ENCODE measurements around the gene MAPK7.

Gene MAPK7

DNA sequence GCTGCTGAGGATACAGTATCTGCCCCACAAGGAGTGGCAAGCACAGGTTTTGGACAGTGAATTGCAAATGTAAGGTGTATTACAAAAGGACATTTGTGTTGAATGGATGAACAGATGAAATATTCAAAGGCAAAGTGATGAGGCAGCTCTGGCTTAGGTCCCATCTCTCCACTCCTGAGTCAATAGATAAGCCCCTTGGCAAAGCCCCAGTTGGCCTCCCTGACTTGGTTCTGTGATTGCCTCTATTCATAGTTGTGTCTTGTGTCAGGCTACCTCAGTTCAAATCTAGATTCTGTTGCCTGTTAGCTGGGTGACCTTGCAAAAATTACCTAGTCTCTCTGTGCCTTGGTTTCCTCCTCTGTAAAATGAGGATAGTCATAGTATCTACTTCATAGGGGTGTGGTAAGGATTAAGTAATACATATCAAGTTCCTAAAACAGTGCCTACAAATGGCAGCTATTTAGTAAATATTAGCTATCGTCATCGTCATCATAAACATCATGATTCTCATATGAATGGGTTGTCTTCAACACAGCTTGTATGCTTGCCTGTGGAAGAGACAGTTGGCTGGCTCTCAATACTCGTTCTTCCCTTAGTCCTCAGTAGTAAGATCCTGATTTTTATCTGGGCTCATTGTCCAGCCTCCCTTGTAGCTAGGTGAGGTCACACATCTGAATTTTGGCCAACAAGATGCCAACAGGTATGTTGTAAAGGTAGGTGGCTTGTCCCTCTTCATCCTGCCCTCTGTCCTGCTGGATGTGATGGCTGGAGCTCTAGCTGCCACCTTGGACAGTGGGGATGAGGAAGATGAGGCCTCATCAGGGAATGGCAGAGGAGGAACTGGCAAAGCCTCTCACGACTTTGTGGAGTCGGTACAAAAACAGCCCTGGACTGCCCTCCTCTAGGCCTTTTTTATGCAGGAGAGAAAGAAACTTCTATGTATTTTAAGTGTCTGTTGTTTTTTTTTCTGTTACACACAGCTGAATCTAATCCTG lies 10.8 kb downstream of the MAPK7 start:
- ChIA-PET POLR2A (interaction anchor here (0.7 to 5.6 kb wide), 3 partner anchors 11 to 24 kb away, joined by 3 to 57 read pairs (median 3); partner anchors contain the start of gene MAPK7), CTCF (interaction anchor here (0.6 to 2.6 kb wide), 4 partner anchors 22 to 59 kb away, joined by 3 to 8 read pairs (median 4); partner anchors contain the start of genes B9D1 and RNF112)
- H3K4me3 ChIP-seq (ENCODE audit: low read depth, low read length) = no peak overlapping the region
- H3K9me3 ChIP-seq (ENCODE audit: control insufficient read depth, insufficient read depth, low read depth, low read length) = no peaks in the 10 kb centered on the region
- H3K4me1 ChIP-seq (ENCODE audit: control insufficient read depth, insufficient read depth, low read length) = peaks cover 17% of the 10 kb centered on the region
- no peak overlapping the region for H3K27ac ChIP-seq (ENCODE audit: extremely low read depth, low read depth, low read length)
- TF ChIP-seq ZNF561 (tag by site-specific recombination; IDR thresholded peaks at IDR 0.05; ENCODE audit: borderline replicate concordance) = no peak
- TF ChIP-seq, protein P1, sequence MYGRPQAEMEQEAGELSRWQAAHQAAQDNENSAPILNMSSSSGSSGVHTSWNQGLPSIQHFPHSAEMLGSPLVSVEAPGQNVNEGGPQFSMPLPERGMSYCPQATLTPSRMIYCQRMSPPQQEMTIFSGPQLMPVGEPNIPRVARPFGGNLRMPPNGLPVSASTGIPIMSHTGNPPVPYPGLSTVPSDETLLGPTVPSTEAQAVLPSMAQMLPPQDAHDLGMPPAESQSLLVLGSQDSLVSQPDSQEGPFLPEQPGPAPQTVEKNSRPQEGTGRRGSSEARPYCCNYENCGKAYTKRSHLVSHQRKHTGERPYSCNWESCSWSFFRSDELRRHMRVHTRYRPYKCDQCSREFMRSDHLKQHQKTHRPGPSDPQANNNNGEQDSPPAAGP (tag by site-specific recombination; IDR thresholded peaks at IDR 0.05) = no peak
- peak; percentile 31; the same call in 1 of the 2 replicates for TF ChIP-seq ZNF768 (tag by site-specific recombination; IDR thresholded peaks at IDR 0.05)
- TF ChIP-seq KLF7 (tag by site-specific recombination; IDR thresholded peaks at IDR 0.05; ENCODE audit: borderline replicate concordance) = no peak
- peaks cover 2 to 14% of the 10 kb centered on the region in 2 experiments for H3K36me3 ChIP-seq (ENCODE audit: control insufficient read depth in 2 of 2, insufficient read depth in 1 of 2, low read length in 2 of 2)

DNA sequence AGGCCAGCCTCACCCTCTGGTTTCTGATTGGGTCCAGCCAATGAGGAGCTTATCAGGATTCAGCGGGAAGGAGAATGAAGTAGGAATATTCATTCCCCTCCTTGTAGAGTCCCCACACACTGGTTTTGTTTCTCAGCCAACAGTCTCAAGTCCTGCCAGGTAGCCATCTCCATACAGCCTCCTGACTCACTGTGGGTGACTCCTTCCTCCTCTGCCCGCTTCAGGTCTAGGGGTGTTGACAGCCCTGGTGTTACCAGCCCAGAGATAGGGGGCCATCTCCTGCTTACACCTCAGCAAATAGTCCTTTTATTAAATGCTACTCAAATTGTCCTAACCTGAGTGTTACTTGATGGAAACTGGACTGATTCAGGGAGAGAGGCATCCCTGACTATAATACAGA lies 12.7 kb downstream of the MAPK7 start:
- no peak overlapping the region for H3K27ac ChIP-seq (ENCODE audit: extremely low read depth, low read depth, low read length)
- H3K4me1 ChIP-seq (ENCODE audit: control insufficient read depth, insufficient read depth, low read length) = peaks cover 14% of the 10 kb centered on the region
- H3K9me3 ChIP-seq (ENCODE audit: control insufficient read depth, insufficient read depth, low read depth, low read length) = no peaks in the 10 kb centered on the region
- H3K36me3 ChIP-seq (ENCODE audit: control insufficient read depth in 2 of 2, insufficient read depth in 1 of 2, low read length in 2 of 2) = no peaks in the 10 kb centered on the region; a peak in 1 of 3 replicates
- ChIA-PET POLR2A (interaction anchor here (5.6 kb wide), 1 partner anchor 13 kb away, joined by 57 read pairs; the partner anchor contains the start of gene MAPK7), CTCF (interaction anchor here (0.6 to 1.2 kb wide), 2 partner anchors 375 to 1580 kb away, joined by 3 read pairs; no protein-coding TSS in a partner anchor)
- TF ChIP-seq YY1 (tag by site-specific recombination; IDR thresholded peaks at IDR 0.05) (no peak), ZNF596 (tag by site-specific recombination; IDR thresholded peaks at IDR 0.05) (no peak), ZNF10 (tag by site-specific recombination; IDR thresholded peaks at IDR 0.05) (no peak), GLIS1 (tag by site-specific recombination; IDR thresholded peaks at IDR 0.05) (no peak)
- TF ChIP-seq, protein P2, sequence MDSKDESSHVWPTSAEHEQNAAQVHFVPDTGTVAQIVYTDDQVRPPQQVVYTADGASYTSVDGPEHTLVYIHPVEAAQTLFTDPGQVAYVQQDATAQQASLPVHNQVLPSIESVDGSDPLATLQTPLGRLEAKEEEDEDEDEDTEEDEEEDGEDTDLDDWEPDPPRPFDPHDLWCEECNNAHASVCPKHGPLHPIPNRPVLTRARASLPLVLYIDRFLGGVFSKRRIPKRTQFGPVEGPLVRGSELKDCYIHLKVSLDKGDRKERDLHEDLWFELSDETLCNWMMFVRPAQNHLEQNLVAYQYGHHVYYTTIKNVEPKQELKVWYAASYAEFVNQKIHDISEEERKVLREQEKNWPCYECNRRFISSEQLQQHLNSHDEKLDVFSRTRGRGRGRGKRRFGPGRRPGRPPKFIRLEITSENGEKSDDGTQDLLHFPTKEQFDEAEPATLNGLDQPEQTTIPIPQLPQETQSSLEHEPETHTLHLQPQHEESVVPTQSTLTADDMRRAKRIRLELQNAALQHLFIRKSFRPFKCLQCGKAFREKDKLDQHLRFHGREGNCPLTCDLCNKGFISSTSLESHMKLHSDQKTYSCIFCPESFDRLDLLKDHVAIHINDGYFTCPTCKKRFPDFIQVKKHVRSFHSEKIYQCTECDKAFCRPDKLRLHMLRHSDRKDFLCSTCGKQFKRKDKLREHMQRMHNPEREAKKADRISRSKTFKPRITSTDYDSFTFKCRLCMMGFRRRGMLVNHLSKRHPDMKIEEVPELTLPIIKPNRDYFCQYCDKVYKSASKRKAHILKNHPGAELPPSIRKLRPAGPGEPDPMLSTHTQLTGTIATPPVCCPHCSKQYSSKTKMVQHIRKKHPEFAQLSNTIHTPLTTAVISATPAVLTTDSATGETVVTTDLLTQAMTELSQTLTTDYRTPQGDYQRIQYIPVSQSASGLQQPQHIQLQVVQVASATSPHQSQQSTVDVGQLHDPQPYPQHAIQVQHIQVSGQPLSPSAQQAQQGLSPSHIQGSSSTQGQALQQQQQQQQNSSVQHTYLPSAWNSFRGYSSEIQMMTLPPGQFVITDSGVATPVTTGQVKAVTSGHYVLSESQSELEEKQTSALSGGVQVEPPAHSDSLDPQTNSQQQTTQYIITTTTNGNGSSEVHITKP (tag by site-specific recombination; IDR thresholded peaks at IDR 0.05) = no peak
- no peak overlapping the region for H3K4me3 ChIP-seq (ENCODE audit: low read depth, low read length)

DNA sequence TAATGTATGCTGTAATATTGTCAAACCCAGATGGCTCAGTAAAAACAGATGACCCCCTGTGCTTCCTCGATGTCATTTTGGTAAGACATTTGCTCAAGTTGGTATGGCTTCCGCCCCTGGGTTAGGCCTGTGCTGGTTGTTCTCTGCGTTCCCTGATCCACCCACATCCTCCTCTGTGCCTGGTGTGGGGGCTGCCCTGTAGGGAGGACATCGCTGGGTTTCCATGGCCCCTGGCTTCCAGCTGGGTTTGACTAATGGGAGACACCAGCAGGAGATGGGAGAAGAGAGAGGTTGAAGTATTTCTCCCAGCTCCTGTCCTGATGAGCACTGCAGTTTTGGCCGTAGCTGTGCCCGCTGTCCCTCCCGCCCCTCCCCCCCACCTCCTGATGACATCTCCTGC lies 13.1 kb downstream of the MAPK7 start:
- CTCF ChIA-PET = interaction anchor here (0.6 kb wide), 1 partner anchor 1580 kb away, joined by 3 read pairs; no protein-coding TSS in a partner anchor

More for the DNA sequence above, 13.1 kb downstream of the MAPK7 start:
- peaks cover 12% of the 10 kb centered on the region for H3K4me1 ChIP-seq (ENCODE audit: control insufficient read depth, insufficient read depth, low read length)
- POLR2A ChIA-PET = interaction anchor here (1.6 kb wide), 1 partner anchor 14 kb away, joined by 9 read pairs; the partner anchor contains the start of gene MAPK7
- H3K27ac ChIP-seq (ENCODE audit: extremely low read depth, low read depth, low read length) = no peak overlapping the region
- no peak overlapping the region for H3K4me3 ChIP-seq (ENCODE audit: low read depth, low read length)
- H3K36me3 ChIP-seq (ENCODE audit: control insufficient read depth in 2 of 2, insufficient read depth in 1 of 2, low read length in 2 of 2) = no peaks in the 10 kb centered on the region
- H3K9me3 ChIP-seq (ENCODE audit: control insufficient read depth, insufficient read depth, low read depth, low read length) = no peaks in the 10 kb centered on the region
- no peak for TF ChIP-seq REPIN1 (tag by site-specific recombination; IDR thresholded peaks at IDR 0.05; ENCODE audit: low read depth)
- TF ChIP-seq ZFHX2 (tag by site-specific recombination; conservative IDR thresholded peaks at IDR 0.05) = peak; percentile 73
- no peak for TF ChIP-seq ZNF274 (IDR thresholded peaks at IDR 0.05; ENCODE audit: low read length)
- TF ChIP-seq ZNF274 (tag by site-specific recombination; IDR thresholded peaks at IDR 0.05; ENCODE audit: borderline replicate concordance) = no peak
- no peak for TF ChIP-seq MYNN (tag by site-specific recombination; IDR thresholded peaks at IDR 0.05; ENCODE audit: borderline replicate concordance)
- no peak for TF ChIP-seq ZNF433 (tag by site-specific recombination; IDR thresholded peaks at IDR 0.05; ENCODE audit: low read depth)
- peak; percentile 58; the same call in 1 of the 2 replicates for TF ChIP-seq EGR2 (tag by site-specific recombination; IDR thresholded peaks at IDR 0.05; ENCODE audit: low read depth)
- TF ChIP-seq ZIC2 (tag by site-specific recombination; IDR thresholded peaks at IDR 0.05) = peak; percentile 81
- TF ChIP-seq KLF1 (tag by site-specific recombination; IDR thresholded peaks at IDR 0.05) = no peak
- TF ChIP-seq ZNF132 (tag by site-specific recombination; IDR thresholded peaks at IDR 0.05; ENCODE audit: borderline replicate concordance) = no peak
- no peak for TF ChIP-seq ZNF16 (tag by site-specific recombination; IDR thresholded peaks at IDR 0.05; ENCODE audit: low read depth)
